Neural cell (in vitro differentiated cells): ENCODE results near the gene TLCD2. TPM values are rescaled to one million over a fixed set of nuclear protein-coding genes. Genes with fewer than 3 reads are reported as not detected.
"Not testable (repeated sequence)": the region's sequence is repeated elsewhere in the genome, so short reads cannot be mapped to it uniquely, and the experiment has no call there.

Source experiments
- H2AFZ ChIP-seq: fragments of 200-600, 300-800 bp; sonication (generic), shearing (Covaris generic); 2 replicates; pipeline ENCODE4 v1.6.0; 2014; ENCODE audit warnings: low read depth, mild to moderate bottlenecking, antibody characterized with exemption, low read length, moderate library complexity
- H3F3A ChIP-seq: fragments of 200-600 bp; shearing (Covaris generic); 2 replicates; pipeline ENCODE4 v1.6.1; 2016; ENCODE audit warnings: mild to moderate bottlenecking, moderate library complexity, mixed read lengths, antibody characterized with exemption, low read length; ENCODE audit not compliant: insufficient read depth, poor library complexity, severe bottlenecking
- H3K27ac ChIP-seq: fragments of 200-600, 300-800 bp; sonication (generic), shearing (Covaris generic); 2 replicates; pipeline ENCODE4 v1.5.1; 2014; ENCODE audit warnings: mild to moderate bottlenecking, low read length, moderate library complexity
- H3K27me3 ChIP-seq: fragments of 300-800, 200-600 bp; sonication (generic), shearing (Covaris generic); 2 replicates; pipeline ENCODE4 v1.6.0; 2014; ENCODE audit warnings: mild to moderate bottlenecking, low read depth, low read length, moderate library complexity; ENCODE audit not compliant: insufficient read depth
- H3K36me3 ChIP-seq: fragments of 300-800, 200-600 bp; sonication (generic), shearing (Covaris generic); 2 replicates; pipeline ENCODE4 v1.5.1; 2014; ENCODE audit warnings: mild to moderate bottlenecking, antibody characterized with exemption, low read length, moderate library complexity; ENCODE audit not compliant: insufficient read depth
- H3K4me2 ChIP-seq: fragments of 300-800, 200-600 bp; sonication (generic), shearing (Covaris generic); 2 replicates; pipeline ENCODE4 v1.6.0; 2014; ENCODE audit warnings: mild to moderate bottlenecking, low read length
- H3K4me3 ChIP-seq: fragments of 300-800, 200-600 bp; sonication (generic), shearing (Covaris generic); 2 replicates; pipeline ENCODE4 v1.5.1; 2014; ENCODE audit warnings: mild to moderate bottlenecking, low read length, moderate library complexity
- H3K79me2 ChIP-seq: fragments of 200-600 bp; shearing (Covaris generic); replicated peaks from 2 replicates; pipeline ENCODE4 v1.6.0; 2014; ENCODE audit warnings: mild to moderate bottlenecking, low read length, moderate library complexity; ENCODE audit not compliant: insufficient read depth
- H3K9ac ChIP-seq: fragments of 300-800, 200-600 bp; sonication (generic), shearing (Covaris generic); 2 replicates; pipeline ENCODE4 v1.6.1; 2016; ENCODE audit warnings: mild to moderate bottlenecking, low read length, mixed read lengths
- H3K9me2 ChIP-seq: fragments of 200-600 bp; shearing (Covaris generic); 2 replicates; pipeline ENCODE4 v1.6.1; 2016; ENCODE audit warnings: mild to moderate bottlenecking, low read length, mixed read lengths; ENCODE audit not compliant: insufficient read depth
- H3K9me3 ChIP-seq: fragments of 200-600, 300-800 bp; sonication (generic), shearing (Covaris generic); 2 replicates; pipeline ENCODE4 v1.6.1; 2016; ENCODE audit warnings: mild to moderate bottlenecking, mixed run types, low read length, moderate library complexity, mixed read lengths
- H4K20me1 ChIP-seq: fragments of 200-600 bp; shearing (Covaris generic); 2 replicates; pipeline ENCODE4 v1.6.1; 2016; ENCODE audit warnings: mild to moderate bottlenecking, mixed run types; ENCODE audit not compliant: insufficient read depth
- CTCF ChIP-seq: fragments of 450-650 bp; IDR thresholded peaks from 2 replicates; pipeline ENCODE4 v1.5.1; 2014; ENCODE audit warnings: antibody characterized with exemption, mild to moderate bottlenecking, moderate library complexity; ENCODE audit not compliant: poor library complexity, severe bottlenecking
- EP300 ChIP-seq: fragments of 450-650 bp; conservative IDR thresholded peaks from 2 replicates; pipeline ENCODE4 v1.6.1; 2014; ENCODE audit warnings: antibody characterized with exemption, mild to moderate bottlenecking, moderate library complexity; ENCODE audit not compliant: poor library complexity, severe bottlenecking
- EZH2 ChIP-seq: fragments of 200-600, 300-800 bp; shearing (Covaris generic), sonication (generic); IDR thresholded peaks from 2 replicates; pipeline ENCODE4 v1.6.1; 2014; ENCODE audit warnings: antibody characterized with exemption, low read length, borderline replicate concordance, mild to moderate bottlenecking; ENCODE audit not compliant: insufficient read depth, poor library complexity, severe bottlenecking
- MXI1 ChIP-seq: fragments of 450-650 bp; conservative IDR thresholded peaks from 2 replicates; pipeline ENCODE4 v1.6.1; 2014; ENCODE audit warnings: antibody characterized with exemption, mild to moderate bottlenecking; ENCODE audit not compliant: poor library complexity, severe bottlenecking
- POLR2AphosphoS5 ChIP-seq: IDR thresholded peaks from 2 replicates; pipeline ENCODE4 v1.6.1; 2012
- RAD21 ChIP-seq: fragments of 450-650 bp; conservative IDR thresholded peaks from 2 replicates; pipeline ENCODE4 v1.6.1; 2014; ENCODE audit warnings: antibody characterized with exemption, mild to moderate bottlenecking, moderate library complexity
- SMC3 ChIP-seq: fragments of 450-650 bp; conservative IDR thresholded peaks from 2 replicates; pipeline ENCODE4 v1.6.1; 2014; ENCODE audit warnings: antibody characterized with exemption, mild to moderate bottlenecking, moderate library complexity; ENCODE audit not compliant: poor library complexity
- TAF1 ChIP-seq: IDR thresholded peaks from 2 replicates; pipeline ENCODE4 v1.6.1; 2012; ENCODE audit warnings: low read depth
- polyA plus RNA-seq: library from polyadenylated mRNA; depleted of rRNA; stranded (reverse); fragments of >200 nt; gene quantifications from 2 replicates; pipeline ENCODE4 v1.2.3, GENCODE V29; 2014
- TF ChIP-seq, protein P1 (sequence below): IDR thresholded peaks from 2 replicates; pipeline ENCODE4 v1.6.1; 2012; ENCODE audit warnings: borderline replicate concordance

The TLCD2 gene
- polyA plus RNA-seq, 1 donor from 2014 or later = 0.14 TPM

DNA sequence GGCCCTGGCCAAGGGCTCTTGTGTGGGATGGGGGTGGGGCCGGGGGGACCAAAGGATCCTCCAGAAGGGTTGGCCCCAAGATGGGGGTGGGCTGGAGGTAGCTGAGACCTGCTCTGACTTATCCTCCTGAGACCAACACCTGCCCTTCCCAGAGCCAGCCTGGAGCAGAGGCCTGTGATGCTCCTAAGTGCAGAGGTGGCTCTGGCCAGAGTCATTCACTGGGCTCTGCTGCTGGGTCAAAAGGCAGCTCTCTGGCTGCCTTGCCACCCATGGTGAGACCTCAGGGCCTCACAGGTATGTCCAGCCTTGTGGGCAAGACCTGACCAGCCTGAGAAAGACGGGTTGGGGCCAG is 32.9 kb upstream of the TLCD2 start:
- H3K79me2 ChIP-seq = no peaks in the 10 kb centered on the region
- no peak overlapping the region for H3K27ac ChIP-seq
- no peaks in the 10 kb centered on the region for H3K9me2 ChIP-seq
- H3K4me3 ChIP-seq = no peak overlapping the region
- no peaks in the 10 kb centered on the region for H3K27me3 ChIP-seq
- no peaks in the 10 kb centered on the region for H3K9me3 ChIP-seq
- H2AFZ ChIP-seq = no peak overlapping the region
- TF ChIP-seq CTCF (no peak), EZH2 (no peak), POLR2AphosphoS5 (no peak), RAD21 (no peak), MXI1 (no peak), TAF1 (no peak), SMC3 (no peak), EP300 (no peak)
- TF ChIP-seq, protein P1, sequence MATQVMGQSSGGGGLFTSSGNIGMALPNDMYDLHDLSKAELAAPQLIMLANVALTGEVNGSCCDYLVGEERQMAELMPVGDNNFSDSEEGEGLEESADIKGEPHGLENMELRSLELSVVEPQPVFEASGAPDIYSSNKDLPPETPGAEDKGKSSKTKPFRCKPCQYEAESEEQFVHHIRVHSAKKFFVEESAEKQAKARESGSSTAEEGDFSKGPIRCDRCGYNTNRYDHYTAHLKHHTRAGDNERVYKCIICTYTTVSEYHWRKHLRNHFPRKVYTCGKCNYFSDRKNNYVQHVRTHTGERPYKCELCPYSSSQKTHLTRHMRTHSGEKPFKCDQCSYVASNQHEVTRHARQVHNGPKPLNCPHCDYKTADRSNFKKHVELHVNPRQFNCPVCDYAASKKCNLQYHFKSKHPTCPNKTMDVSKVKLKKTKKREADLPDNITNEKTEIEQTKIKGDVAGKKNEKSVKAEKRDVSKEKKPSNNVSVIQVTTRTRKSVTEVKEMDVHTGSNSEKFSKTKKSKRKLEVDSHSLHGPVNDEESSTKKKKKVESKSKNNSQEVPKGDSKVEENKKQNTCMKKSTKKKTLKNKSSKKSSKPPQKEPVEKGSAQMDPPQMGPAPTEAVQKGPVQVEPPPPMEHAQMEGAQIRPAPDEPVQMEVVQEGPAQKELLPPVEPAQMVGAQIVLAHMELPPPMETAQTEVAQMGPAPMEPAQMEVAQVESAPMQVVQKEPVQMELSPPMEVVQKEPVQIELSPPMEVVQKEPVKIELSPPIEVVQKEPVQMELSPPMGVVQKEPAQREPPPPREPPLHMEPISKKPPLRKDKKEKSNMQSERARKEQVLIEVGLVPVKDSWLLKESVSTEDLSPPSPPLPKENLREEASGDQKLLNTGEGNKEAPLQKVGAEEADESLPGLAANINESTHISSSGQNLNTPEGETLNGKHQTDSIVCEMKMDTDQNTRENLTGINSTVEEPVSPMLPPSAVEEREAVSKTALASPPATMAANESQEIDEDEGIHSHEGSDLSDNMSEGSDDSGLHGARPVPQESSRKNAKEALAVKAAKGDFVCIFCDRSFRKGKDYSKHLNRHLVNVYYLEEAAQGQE = no peak
- H4K20me1 ChIP-seq = no peaks in the 10 kb centered on the region
- no peaks in the 10 kb centered on the region for H3K36me3 ChIP-seq
- no peak overlapping the region for H3K4me2 ChIP-seq
- H3K9ac ChIP-seq = no peak overlapping the region
- no peaks in the 10 kb centered on the region for H3F3A ChIP-seq

GRCh38 chr17:1742371-1743087 is 32.4 kb upstream of the TLCD2 start, which contains the start of gene SERPINF2:
SERPINF2 (plus strand) TSS chr17:1742871; CDS start chr17:1744996, 2,125 bp downstream.
- Histone ChIP-seq H3K4me3 (no peak within 1 kb of the TSS), H3K79me2 (no peaks in the 10 kb centered on the region), H4K20me1 (no peaks in the 10 kb centered on the region), H3K9me2 (no peaks in the 10 kb centered on the region), H2AFZ (no peak within 1 kb of the TSS), H3F3A (no peaks in the 10 kb centered on the region), H3K27ac (no peak within 1 kb of the TSS), H3K27me3 (no peaks in the 10 kb centered on the region), H3K9ac (no peak within 1 kb of the TSS), H3K9me3 (no peaks in the 10 kb centered on the region), H3K36me3 (no peaks in the 10 kb centered on the region), H3K4me2 (no peak within 1 kb of the TSS)
- TF ChIP-seq POLR2AphosphoS5 (no peak), MXI1 (no peak), EP300 (no peak), TAF1 (no peak), EZH2 (no peak), RAD21 (no peak), CTCF (no peak), SMC3 (no peak)
- TF ChIP-seq, protein P1 = no peak

DNA sequence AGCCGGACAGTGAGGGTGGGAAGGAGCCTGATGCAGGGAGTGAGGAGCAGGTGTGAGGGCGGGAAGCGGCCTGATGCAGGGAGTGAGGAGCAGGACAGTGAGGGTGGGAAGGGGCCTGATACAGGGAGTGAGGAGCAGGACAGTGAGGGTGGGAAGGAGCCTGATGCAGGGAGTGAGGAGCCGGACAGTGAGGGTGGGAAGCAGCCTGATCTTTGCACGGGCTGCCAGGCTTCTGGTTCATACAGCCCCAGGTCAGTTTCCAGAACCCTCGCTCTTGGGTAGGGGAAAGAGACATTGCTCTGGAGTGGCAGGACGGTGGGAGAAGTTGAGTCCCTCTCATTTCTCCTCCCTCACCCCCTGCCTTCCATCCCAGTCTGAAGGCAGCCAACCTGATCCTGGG is 31.7 kb upstream of the TLCD2 start:
- H2AFZ ChIP-seq, H3K36me3 ChIP-seq, H3K4me2 ChIP-seq, H3F3A ChIP-seq, H3K79me2 ChIP-seq, H3K27me3 ChIP-seq, H3K9ac ChIP-seq, H3K27ac ChIP-seq, H4K20me1 ChIP-seq, H3K9me3 ChIP-seq, H3K9me2 ChIP-seq, H3K4me3 ChIP-seq: not testable (repeated sequence)
